ENCODE measurements around the gene PKD2L2.

The PKD2L2 gene

GRCh38 chr5:137887831-137888230 lies 1.4 kb upstream of the PKD2L2 start:
- DNase-seq (ENCODE audit: low read depth) = no peak
- no peak for TF ChIP-seq CTCF (conservative IDR thresholded peaks at IDR 0.05; ENCODE audit: control insufficient read depth, insufficient read depth, low read depth, low read length)
- H3K4me3 ChIP-seq (ENCODE audit: control insufficient read depth, low read depth, low read length) = no peak overlapping the region

- peak; percentile 5 for DNase-seq (ENCODE audit: low read depth)
- H3K4me3 ChIP-seq (ENCODE audit: control insufficient read depth, low read depth, low read length) = peak overlapping the region; percentile 63
- no peak for TF ChIP-seq CTCF (conservative IDR thresholded peaks at IDR 0.05; ENCODE audit: control insufficient read depth, insufficient read depth, low read depth, low read length)
These were observed 793 bp upstream of the PKD2L2 start for GRCh38 chr5:137888466-137888862.

GRCh38 chr5:137890845-137891244 lies 1.6 kb downstream of the PKD2L2 start:
- H3K4me3 ChIP-seq (ENCODE audit: control insufficient read depth, low read depth, low read length) = no peak overlapping the region
- DNase-seq (ENCODE audit: low read depth) = no peak
- no peak for TF ChIP-seq CTCF (conservative IDR thresholded peaks at IDR 0.05; ENCODE audit: control insufficient read depth, insufficient read depth, low read depth, low read length)

GRCh38 chr5:137891849-137892248 lies 2.6 kb downstream of the PKD2L2 start:
- H3K4me3 ChIP-seq (ENCODE audit: control insufficient read depth, low read depth, low read length) = no peak overlapping the region
- DNase-seq (ENCODE audit: low read depth) = no peak
- peak; percentile 7 for TF ChIP-seq CTCF (conservative IDR thresholded peaks at IDR 0.05; ENCODE audit: control insufficient read depth, insufficient read depth, low read depth, low read length)

- no peak for TF ChIP-seq CTCF (conservative IDR thresholded peaks at IDR 0.05; ENCODE audit: control insufficient read depth, insufficient read depth, low read depth, low read length)
- no peak for DNase-seq (ENCODE audit: low read depth)
These were observed 5.3 kb downstream of the PKD2L2 start for GRCh38 chr5:137894586-137894985.

GRCh38 chr5:137896560-137896959 lies 7.3 kb downstream of the PKD2L2 start:
- H3K4me3 ChIP-seq (ENCODE audit: control insufficient read depth, low read depth, low read length) = no peak overlapping the region
- DNase-seq (ENCODE audit: low read depth) = no peak
- TF ChIP-seq CTCF (conservative IDR thresholded peaks at IDR 0.05; ENCODE audit: control insufficient read depth, insufficient read depth, low read depth, low read length) = no peak

More at GRCh38 chr5:137894586-137894985, 5.3 kb downstream of the PKD2L2 start:
- H3K4me3 ChIP-seq (ENCODE audit: control insufficient read depth, low read depth, low read length) = no peak overlapping the region

GRCh38 chr5:137899493-137899892 lies 10.2 kb downstream of the PKD2L2 start:
- TF ChIP-seq CTCF (conservative IDR thresholded peaks at IDR 0.05; ENCODE audit: control insufficient read depth, insufficient read depth, low read depth, low read length) = no peak
- no peak overlapping the region for H3K4me3 ChIP-seq (ENCODE audit: control insufficient read depth, low read depth, low read length)
- DNase-seq (ENCODE audit: low read depth) = no peak
